OCI-LY3 (cell line): Measurements from ENCODE around the gene SERPINB3.

Source experiments
- EZH2phosphoT487 ChIP-seq: fragments of 200-600 bp; shearing (Covaris generic); IDR thresholded peaks from 2 replicates; pipeline ENCODE4 v1.6.1; 2018; ENCODE audit warnings: antibody characterized with exemption, mixed run types, low read depth
- TF ChIP-seq, protein P1 (sequence below): fragments of 200-600, 300-600 bp; sonication (generic); IDR thresholded peaks from 2 replicates; pipeline ENCODE4 v1.5.1; 2014; ENCODE audit warnings: antibody characterized with exemption, low read length, low read depth

DNA sequence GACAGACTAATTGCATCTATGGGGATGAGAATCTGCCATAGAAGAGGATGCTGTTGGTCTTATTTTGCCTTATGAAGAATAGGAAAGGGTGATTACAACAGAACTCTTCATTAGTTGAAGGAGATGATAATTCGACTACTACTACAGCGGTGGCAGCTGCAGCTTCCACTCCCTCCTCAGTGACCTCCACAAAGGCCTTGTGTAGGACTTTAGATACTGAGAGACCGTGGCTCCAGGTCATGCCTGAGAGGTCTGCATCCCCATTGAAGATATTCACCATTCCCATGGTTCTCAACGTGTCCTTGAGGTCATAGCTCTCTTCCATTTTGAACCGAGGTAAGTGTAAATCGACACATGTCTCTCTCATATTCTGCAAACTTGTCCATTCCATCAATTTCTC is 24.0 kb downstream of the SERPINB3 start:
- TF ChIP-seq, protein P1, sequence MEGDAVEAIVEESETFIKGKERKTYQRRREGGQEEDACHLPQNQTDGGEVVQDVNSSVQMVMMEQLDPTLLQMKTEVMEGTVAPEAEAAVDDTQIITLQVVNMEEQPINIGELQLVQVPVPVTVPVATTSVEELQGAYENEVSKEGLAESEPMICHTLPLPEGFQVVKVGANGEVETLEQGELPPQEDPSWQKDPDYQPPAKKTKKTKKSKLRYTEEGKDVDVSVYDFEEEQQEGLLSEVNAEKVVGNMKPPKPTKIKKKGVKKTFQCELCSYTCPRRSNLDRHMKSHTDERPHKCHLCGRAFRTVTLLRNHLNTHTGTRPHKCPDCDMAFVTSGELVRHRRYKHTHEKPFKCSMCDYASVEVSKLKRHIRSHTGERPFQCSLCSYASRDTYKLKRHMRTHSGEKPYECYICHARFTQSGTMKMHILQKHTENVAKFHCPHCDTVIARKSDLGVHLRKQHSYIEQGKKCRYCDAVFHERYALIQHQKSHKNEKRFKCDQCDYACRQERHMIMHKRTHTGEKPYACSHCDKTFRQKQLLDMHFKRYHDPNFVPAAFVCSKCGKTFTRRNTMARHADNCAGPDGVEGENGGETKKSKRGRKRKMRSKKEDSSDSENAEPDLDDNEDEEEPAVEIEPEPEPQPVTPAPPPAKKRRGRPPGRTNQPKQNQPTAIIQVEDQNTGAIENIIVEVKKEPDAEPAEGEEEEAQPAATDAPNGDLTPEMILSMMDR: no peak
- TF ChIP-seq EZH2phosphoT487: no peak
